MM.1S (cell line): Measurements from ENCODE around the gene GTPBP4.

ENCODE experiments used
- DNase-seq: peaks from one replicate; pipeline ENCODE4 v3.0.0-alpha.2; 2015
- H2AFZ ChIP-seq: fragments of 300-600 bp; sonication (generic); 2 replicates; pipeline ENCODE4 v1.6.0; 2016; ENCODE audit warnings: antibody characterized with exemption, low read length
- H3F3A ChIP-seq: fragments of 300-600 bp; sonication (generic); 2 replicates; pipeline ENCODE4 v1.6.1; 2016; ENCODE audit warnings: mild to moderate bottlenecking, antibody characterized with exemption, low read length, moderate library complexity, mixed read lengths; ENCODE audit not compliant: insufficient read depth
- H3K27ac ChIP-seq: fragments of 300-600 bp; sonication (generic); 2 replicates; pipeline ENCODE4 v1.5.1; 2016; ENCODE audit warnings: mild to moderate bottlenecking, low read length
- H3K27me3 ChIP-seq: fragments of 300-600 bp; sonication (generic); replicated peaks from 2 replicates; pipeline ENCODE4 v1.6.0; 2016; ENCODE audit warnings: low read length; ENCODE audit not compliant: insufficient read depth
- H3K36me3 ChIP-seq: fragments of 300-600 bp; sonication (generic); replicated peaks from 2 replicates; pipeline ENCODE4 v1.6.1; 2016; ENCODE audit warnings: mild to moderate bottlenecking, low read length, mixed read lengths; ENCODE audit not compliant: insufficient read depth
- H3K4me1 ChIP-seq: fragments of 300-600 bp; sonication (generic); 2 replicates; pipeline ENCODE4 v1.6.1; 2016; ENCODE audit warnings: low read length, mixed read lengths
- H3K4me2 ChIP-seq: fragments of 300-600 bp; sonication (generic); 2 replicates; pipeline ENCODE4 v1.6.0; 2016; ENCODE audit warnings: low read depth, low read length
- H3K4me3 ChIP-seq: fragments of 300-600 bp; sonication (generic); 2 replicates; pipeline ENCODE4 v1.5.1; 2016; ENCODE audit warnings: low read length, mixed read lengths
- H3K79me2 ChIP-seq: fragments of 300-600 bp; sonication (generic); 2 replicates; pipeline ENCODE4 v1.6.1; 2016; ENCODE audit warnings: mixed run types, low read length, mixed read lengths
- H3K9ac ChIP-seq: fragments of 300-600 bp; sonication (generic); 2 replicates; pipeline ENCODE4 v1.6.1; 2016; ENCODE audit warnings: low read length, mixed read lengths
- H3K9me2 ChIP-seq: fragments of 300-600 bp; sonication (generic); replicated peaks from 2 replicates; pipeline ENCODE4 v1.6.1; 2016; ENCODE audit warnings: mild to moderate bottlenecking, low read length, mixed read lengths; ENCODE audit not compliant: insufficient read depth
- H3K9me3 ChIP-seq: fragments of 300-600 bp; sonication (generic); replicated peaks from 2 replicates; pipeline ENCODE4 v1.6.1; 2016; ENCODE audit warnings: mild to moderate bottlenecking, low read length, mixed read lengths; ENCODE audit not compliant: insufficient read depth
- H4K20me1 ChIP-seq: fragments of 300-600 bp; sonication (generic); 2 replicates; pipeline ENCODE4 v1.6.1; 2016; ENCODE audit warnings: mild to moderate bottlenecking, low read length, moderate library complexity, mixed read lengths; ENCODE audit not compliant: insufficient read depth
- EZH2 ChIP-seq: fragments of 300-600 bp; sonication (generic); optimal IDR thresholded peaks from 2 replicates; pipeline ENCODE3; 2017; ENCODE audit warnings: low read depth, mild to moderate bottlenecking, antibody characterized with exemption, low read length, mixed read lengths
- EZH2phosphoT487 ChIP-seq: fragments of 300-600 bp; sonication (generic); IDR thresholded peaks from 2 replicates; pipeline ENCODE4 v1.6.1; 2018; ENCODE audit warnings: antibody characterized with exemption, low read length
- TF ChIP-seq, protein P1 (sequence below): fragments of 300-600 bp; sonication (generic); IDR thresholded peaks from 2 replicates; pipeline ENCODE4 v1.5.1; 2016; ENCODE audit warnings: antibody characterized with exemption, low read length, mixed read lengths

The GTPBP4 gene

DNA sequence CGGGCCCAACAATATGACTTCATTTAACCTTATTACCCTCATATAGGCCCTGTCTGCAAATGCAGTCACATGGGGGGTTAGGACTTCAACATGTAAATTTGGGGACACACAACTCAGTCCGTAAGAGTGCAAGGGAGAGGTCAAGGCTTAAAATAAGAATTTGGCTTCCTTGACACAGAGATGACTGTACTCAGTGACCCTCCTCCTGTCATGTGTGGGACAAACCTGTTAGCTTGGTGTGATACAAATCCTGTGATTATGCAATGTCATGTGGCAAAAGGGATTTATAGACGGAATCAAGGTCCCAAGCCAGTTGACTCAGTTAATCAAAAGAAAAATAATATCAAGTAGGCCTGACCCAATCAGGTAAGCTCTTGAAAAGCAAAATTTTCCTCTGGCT lies 25.9 kb upstream of the GTPBP4 start:
- Histone ChIP-seq H3K9me3 (no peaks in the 10 kb centered on the region), H3K27ac (no peak overlapping the region), H3K4me2 (no peak overlapping the region), H3K4me3 (no peak overlapping the region), H3K36me3 (no peaks in the 10 kb centered on the region), H2AFZ (no peak overlapping the region), H3K79me2 (no peaks in the 10 kb centered on the region), H3K4me1 (no peaks in the 10 kb centered on the region), H3K9ac (no peak overlapping the region), H3K27me3 (no peaks in the 10 kb centered on the region), H3F3A (no peaks in the 10 kb centered on the region), H4K20me1 (no peaks in the 10 kb centered on the region), H3K9me2 (no peaks in the 10 kb centered on the region)
- DNase-seq: no peak
- TF ChIP-seq EZH2: no peak
- TF ChIP-seq, protein P1, sequence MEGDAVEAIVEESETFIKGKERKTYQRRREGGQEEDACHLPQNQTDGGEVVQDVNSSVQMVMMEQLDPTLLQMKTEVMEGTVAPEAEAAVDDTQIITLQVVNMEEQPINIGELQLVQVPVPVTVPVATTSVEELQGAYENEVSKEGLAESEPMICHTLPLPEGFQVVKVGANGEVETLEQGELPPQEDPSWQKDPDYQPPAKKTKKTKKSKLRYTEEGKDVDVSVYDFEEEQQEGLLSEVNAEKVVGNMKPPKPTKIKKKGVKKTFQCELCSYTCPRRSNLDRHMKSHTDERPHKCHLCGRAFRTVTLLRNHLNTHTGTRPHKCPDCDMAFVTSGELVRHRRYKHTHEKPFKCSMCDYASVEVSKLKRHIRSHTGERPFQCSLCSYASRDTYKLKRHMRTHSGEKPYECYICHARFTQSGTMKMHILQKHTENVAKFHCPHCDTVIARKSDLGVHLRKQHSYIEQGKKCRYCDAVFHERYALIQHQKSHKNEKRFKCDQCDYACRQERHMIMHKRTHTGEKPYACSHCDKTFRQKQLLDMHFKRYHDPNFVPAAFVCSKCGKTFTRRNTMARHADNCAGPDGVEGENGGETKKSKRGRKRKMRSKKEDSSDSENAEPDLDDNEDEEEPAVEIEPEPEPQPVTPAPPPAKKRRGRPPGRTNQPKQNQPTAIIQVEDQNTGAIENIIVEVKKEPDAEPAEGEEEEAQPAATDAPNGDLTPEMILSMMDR: no peak
- no peak for TF ChIP-seq EZH2phosphoT487

GRCh38 chr10:963186-963585 lies 25.0 kb upstream of the GTPBP4 start:
- Histone ChIP-seq H3K79me2 (no peaks in the 10 kb centered on the region), H3K36me3 (no peaks in the 10 kb centered on the region), H3K9me2 (no peaks in the 10 kb centered on the region), H3K4me3 (no peak overlapping the region), H3K9me3 (no peaks in the 10 kb centered on the region), H3K4me1 (no peaks in the 10 kb centered on the region), H2AFZ (no peak overlapping the region), H3K9ac (no peak overlapping the region), H3K27me3 (no peaks in the 10 kb centered on the region), H3K4me2 (no peak overlapping the region), H3F3A (no peaks in the 10 kb centered on the region), H3K27ac (no peak overlapping the region), H4K20me1 (no peaks in the 10 kb centered on the region)
- TF ChIP-seq EZH2phosphoT487 (no peak), EZH2 (no peak)
- TF ChIP-seq, protein P1: no peak
- DNase-seq: no peak

DNA sequence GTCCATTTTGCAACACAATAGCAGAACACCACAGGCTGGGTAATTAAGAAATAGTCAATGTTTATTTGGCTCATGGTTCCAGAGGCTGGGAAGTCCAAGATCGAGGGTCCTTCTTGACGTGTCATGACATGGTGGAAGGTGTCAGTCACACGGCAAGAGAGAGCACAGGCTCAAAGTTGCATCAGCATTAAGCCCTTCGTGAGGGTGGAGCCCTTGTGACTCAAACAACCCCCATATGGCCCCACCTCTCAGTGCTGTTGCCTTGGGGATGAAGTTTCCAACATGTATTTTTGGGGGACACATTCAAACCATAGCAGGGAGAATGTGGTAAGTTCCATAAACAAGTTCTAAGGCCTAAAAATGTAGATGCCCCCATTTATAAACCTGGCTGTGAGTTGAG lies 24.6 kb upstream of the GTPBP4 start:
- no peak for DNase-seq
- Histone ChIP-seq H3K9ac (no peak overlapping the region), H3K27ac (no peak overlapping the region), H3K4me3 (no peak overlapping the region), H3K9me3 (no peaks in the 10 kb centered on the region), H4K20me1 (no peaks in the 10 kb centered on the region), H3K9me2 (no peaks in the 10 kb centered on the region), H3K79me2 (no peaks in the 10 kb centered on the region), H3F3A (no peaks in the 10 kb centered on the region), H2AFZ (no peak overlapping the region), H3K27me3 (no peaks in the 10 kb centered on the region), H3K36me3 (no peaks in the 10 kb centered on the region), H3K4me1 (no peaks in the 10 kb centered on the region), H3K4me2 (no peak overlapping the region)
- no peak for TF ChIP-seq EZH2phosphoT487
- TF ChIP-seq EZH2: no peak
- TF ChIP-seq, protein P1: no peak
